ENCODE results near the gene OLA1.

- TF ChIP-seq POLR2A (IDR thresholded peaks at IDR 0.05; ENCODE audit: low read depth, low read length) (no peak), CEBPB (IDR thresholded peaks at IDR 0.05; ENCODE audit: low read depth, low read length) (no peak), CTCF (conservative IDR thresholded peaks at IDR 0.05; ENCODE audit: low read depth, low read length) (no peak)
These were observed 189.0 kb downstream of the OLA1 start for GRCh38 chr2:174059178-174059883.

Measured in IMR-90 (cell line).